Measurements from ENCODE around the gene FKRP. TPM values are rescaled to one million over a fixed set of nuclear protein-coding genes. Genes with fewer than 3 reads are reported as not detected.

The FKRP gene
- total and polyA plus RNA-seq, 2 donors from 2014 or later = 11.8 to 20.5 TPM

DNA sequence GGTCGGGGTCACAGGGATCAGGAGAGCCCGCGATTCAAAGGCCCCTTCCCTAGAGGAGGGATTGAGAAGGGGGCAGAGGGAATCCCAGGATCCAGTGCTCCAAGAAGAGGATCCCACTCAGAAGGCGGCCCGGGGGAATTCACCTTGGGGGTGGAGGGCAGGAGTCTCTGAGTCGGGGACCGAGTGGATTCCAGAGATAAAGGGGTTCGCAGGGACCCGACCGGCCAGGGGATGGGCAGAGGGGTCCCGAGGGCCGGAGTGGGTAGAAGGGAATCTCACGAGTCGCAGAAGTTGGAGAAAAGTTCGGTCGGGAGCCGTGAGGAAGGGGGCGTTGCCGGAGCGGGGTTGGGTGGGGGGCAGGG, 29.2 kb upstream of the FKRP start:
- DNase-seq = peak in 1 of 5 donors; percentile 31
- H3K4me3 ChIP-seq (ENCODE audit: low read length in 3 of 3) = peak overlapping the region; percentile 62 to 83 (median 69)
- H3K27me3 ChIP-seq (ENCODE audit: control insufficient read depth, insufficient read depth, low read length) = no peaks in the 10 kb centered on the region
- intact Hi-C loops (cut with DNase I) = no loop called here
- peaks cover 2 to 15% (median 10%) of the 10 kb centered on the region in 3 donors for H3K4me1 ChIP-seq (ENCODE audit: control insufficient read depth in 2 of 3, insufficient read depth in 2 of 3, low read depth in 1 of 3, low read length in 3 of 3)
- TF ChIP-seq, protein P1, sequence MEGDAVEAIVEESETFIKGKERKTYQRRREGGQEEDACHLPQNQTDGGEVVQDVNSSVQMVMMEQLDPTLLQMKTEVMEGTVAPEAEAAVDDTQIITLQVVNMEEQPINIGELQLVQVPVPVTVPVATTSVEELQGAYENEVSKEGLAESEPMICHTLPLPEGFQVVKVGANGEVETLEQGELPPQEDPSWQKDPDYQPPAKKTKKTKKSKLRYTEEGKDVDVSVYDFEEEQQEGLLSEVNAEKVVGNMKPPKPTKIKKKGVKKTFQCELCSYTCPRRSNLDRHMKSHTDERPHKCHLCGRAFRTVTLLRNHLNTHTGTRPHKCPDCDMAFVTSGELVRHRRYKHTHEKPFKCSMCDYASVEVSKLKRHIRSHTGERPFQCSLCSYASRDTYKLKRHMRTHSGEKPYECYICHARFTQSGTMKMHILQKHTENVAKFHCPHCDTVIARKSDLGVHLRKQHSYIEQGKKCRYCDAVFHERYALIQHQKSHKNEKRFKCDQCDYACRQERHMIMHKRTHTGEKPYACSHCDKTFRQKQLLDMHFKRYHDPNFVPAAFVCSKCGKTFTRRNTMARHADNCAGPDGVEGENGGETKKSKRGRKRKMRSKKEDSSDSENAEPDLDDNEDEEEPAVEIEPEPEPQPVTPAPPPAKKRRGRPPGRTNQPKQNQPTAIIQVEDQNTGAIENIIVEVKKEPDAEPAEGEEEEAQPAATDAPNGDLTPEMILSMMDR (IDR thresholded peaks at IDR 0.05; ENCODE audit: borderline replicate concordance, extremely low read depth, insufficient read depth) = no peak
- H3K9ac ChIP-seq (ENCODE audit: low read length in 3 of 3) = peak overlapping the region; percentile 57 to 92 (median 59)
- H3K9me3 ChIP-seq (ENCODE audit: control insufficient read depth in 2 of 3, insufficient read depth in 1 of 3, low read length in 3 of 3) = no peaks in the 10 kb centered on the region
- H3K27ac ChIP-seq (ENCODE audit: low read depth in 2 of 2, low read length in 2 of 2) = peak overlapping the region; percentile 85 to 86
- H3K36me3 ChIP-seq (ENCODE audit: control insufficient read depth in 2 of 3, insufficient read depth in 3 of 3, low read length in 3 of 3) = peaks cover 0 to 6% (median 0%) of the 10 kb centered on the region in 3 donors
- FAIRE-seq = no peak

DNA sequence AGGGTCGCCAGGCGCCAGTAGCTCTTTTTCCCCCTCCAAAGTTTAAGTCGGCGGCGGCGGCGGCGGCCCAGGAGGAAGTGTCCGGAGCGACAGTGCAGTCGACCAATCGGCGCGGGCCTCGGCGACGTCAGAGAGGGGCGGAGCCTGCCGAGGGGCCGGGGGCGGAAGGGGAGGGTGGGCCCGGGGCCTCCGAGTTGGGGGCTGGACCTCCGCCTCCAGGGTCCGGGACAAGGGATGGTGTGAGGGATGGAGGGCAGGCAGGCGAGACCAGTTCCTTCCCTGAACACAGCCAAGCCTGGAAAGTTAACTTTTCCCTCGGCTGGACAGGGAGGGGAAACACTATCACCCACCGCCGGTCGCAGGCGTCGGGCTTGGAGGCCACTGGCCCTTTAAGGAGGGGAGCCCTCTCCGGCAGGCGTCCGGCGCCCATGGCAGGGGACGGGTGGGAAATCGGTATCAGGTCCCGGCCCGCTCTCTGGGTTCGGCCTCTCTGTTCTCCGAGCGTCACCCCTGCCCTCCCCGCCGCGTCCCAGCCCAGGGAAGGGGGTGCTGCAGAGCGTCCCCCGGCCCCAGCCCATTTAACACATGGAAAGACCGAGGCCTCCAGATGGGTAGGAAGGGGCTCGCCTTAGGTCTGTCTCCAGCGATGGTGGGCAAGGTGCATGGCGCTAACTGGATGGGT, 28.7 kb upstream of the FKRP start, which contains the start of gene PRKD2:
Gene PRKD2 (minus strand): TSS at position 81 of the 682 bp plus-strand sequence. CDS start 744 bp downstream, outside the sequence.
- Histone ChIP-seq H3K36me3 (ENCODE audit: control insufficient read depth in 2 of 3, insufficient read depth in 3 of 3, low read length in 3 of 3) (peaks cover 0 to 12% (median 3%) of the 10 kb centered on the region in 3 donors), H3K9ac (ENCODE audit: low read length in 3 of 3) (peak within 1 kb of the TSS; percentile 68 to 92 (median 85)), H3K27me3 (ENCODE audit: control insufficient read depth, insufficient read depth, low read length) (no peaks in the 10 kb centered on the region), H3K27ac (ENCODE audit: low read depth in 2 of 2, low read length in 2 of 2) (peak within 1 kb of the TSS; percentile 85 to 86), H3K9me3 (ENCODE audit: control insufficient read depth in 2 of 3, insufficient read depth in 1 of 3, low read length in 3 of 3) (no peaks in the 10 kb centered on the region), H3K4me1 (ENCODE audit: control insufficient read depth in 2 of 3, insufficient read depth in 2 of 3, low read depth in 1 of 3, low read length in 3 of 3) (peaks cover 2 to 15% (median 10%) of the 10 kb centered on the region in 3 donors), H3K4me3 (ENCODE audit: low read length in 3 of 3) (peak within 1 kb of the TSS; percentile 72 to 83 (median 83))
- intact Hi-C loops (cut with DNase I) = no loop called here
- DNase-seq (peak; percentile 94 to 97 (median 96)), FAIRE-seq (no peak)
- TF ChIP-seq, protein P1 (IDR thresholded peaks at IDR 0.05; ENCODE audit: borderline replicate concordance, extremely low read depth, insufficient read depth) = no peak

DNA sequence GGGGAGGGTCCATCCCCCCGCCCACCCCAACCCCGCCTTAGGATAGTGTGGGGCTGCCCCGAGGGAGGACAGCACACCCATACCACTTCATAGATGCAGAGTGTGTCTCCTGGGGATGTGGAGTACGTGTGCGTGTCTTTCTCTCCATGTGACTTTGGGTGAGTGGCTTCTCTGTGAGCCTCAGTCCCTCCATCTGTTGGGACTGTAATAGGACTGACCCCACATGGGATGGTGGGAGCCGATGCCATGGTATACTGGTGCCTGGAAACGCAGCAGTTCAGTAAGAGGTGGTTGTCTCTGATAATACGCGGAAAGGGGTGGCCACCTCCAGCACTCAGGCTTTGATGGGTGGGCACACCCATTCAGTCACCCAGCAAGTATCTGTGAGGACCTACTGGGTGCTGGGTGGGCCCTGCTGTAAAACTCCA, 28.1 kb upstream of the FKRP start:
- peaks cover 2 to 15% (median 10%) of the 10 kb centered on the region in 3 donors for H3K4me1 ChIP-seq (ENCODE audit: control insufficient read depth in 2 of 3, insufficient read depth in 2 of 3, low read depth in 1 of 3, low read length in 3 of 3)
- peak overlapping the region; percentile 35 to 85 for H3K27ac ChIP-seq (ENCODE audit: low read depth in 2 of 2, low read length in 2 of 2)
- H3K9me3 ChIP-seq (ENCODE audit: control insufficient read depth in 2 of 3, insufficient read depth in 1 of 3, low read length in 3 of 3) = no peaks in the 10 kb centered on the region
- H3K36me3 ChIP-seq (ENCODE audit: control insufficient read depth in 2 of 3, insufficient read depth in 3 of 3, low read length in 3 of 3) = peaks cover 0 to 12% (median 6%) of the 10 kb centered on the region in 3 donors
- peak overlapping the region in 1 of 3 donors; percentile 88 for H3K9ac ChIP-seq (ENCODE audit: low read length in 3 of 3)
- peak overlapping the region in 2 of 3 donors; percentile 72 to 83 for H3K4me3 ChIP-seq (ENCODE audit: low read length in 3 of 3)
- TF ChIP-seq, protein P1 (IDR thresholded peaks at IDR 0.05; ENCODE audit: borderline replicate concordance, extremely low read depth, insufficient read depth) = no peak
- FAIRE-seq (no peak), DNase-seq (peak in 1 of 5 donors; percentile 55)
- no peaks in the 10 kb centered on the region for H3K27me3 ChIP-seq (ENCODE audit: control insufficient read depth, insufficient read depth, low read length)
- intact Hi-C loops (cut with DNase I) = no loop called here
